GM19351 (cell line): Measurements from ENCODE around the gene MOB2.

Source experiments
- ATAC-seq: cut with Tn5 transposase; IDR thresholded peaks from one replicate; pipeline ENCODE4 v1.9.1; 2021; ENCODE audit warnings: mild to moderate bottlenecking, moderate library complexity; ENCODE audit not compliant: unreplicated experiment

The MOB2 gene

GRCh38 chr11:1486054-1486825 is at the start of gene MOB2:
Gene MOB2, minus strand, starts transcription at chr11:1486779. Its CDS starts 223 bp downstream, at chr11:1486556.
- no peak for ATAC-seq

DNA sequence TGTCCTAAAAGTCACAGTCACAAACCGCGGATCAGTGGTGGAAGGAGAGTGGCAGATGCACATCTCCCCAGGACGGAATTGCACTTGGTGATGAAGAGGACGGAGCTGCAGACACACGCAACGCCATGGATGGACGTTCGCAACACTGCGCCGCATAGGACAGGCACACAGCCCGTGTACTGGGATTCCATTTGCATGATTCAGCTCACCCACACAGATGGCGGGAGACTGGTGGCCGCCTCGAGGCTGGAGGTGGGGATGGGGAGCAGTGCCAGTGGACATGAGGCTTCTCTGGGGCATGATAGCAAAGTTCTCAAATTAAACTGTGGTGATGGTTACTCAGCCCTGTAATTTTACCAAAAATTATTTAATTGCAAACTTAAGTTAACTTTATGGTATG is 48.1 kb upstream of the MOB2 start:
- ATAC-seq: no peak

DNA sequence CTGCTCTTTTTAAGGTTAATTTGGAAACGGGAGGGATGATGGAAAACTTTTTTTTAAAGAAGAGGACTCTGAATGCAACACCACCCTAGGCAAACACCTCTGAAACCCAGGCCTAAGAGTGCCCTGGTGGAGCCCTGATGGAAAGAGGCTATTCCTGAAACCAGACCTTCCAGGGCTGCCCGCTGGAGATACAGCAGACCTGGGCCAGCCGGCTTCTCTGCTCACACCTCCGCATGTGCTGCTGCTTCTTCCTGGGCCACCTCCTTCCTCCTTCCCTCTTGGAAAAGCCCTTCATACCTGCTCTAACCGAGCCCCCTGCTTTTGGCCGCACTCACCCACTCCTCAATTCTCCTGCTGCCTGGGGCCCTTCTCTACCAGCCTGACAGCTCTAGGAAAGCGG is 47.6 kb upstream of the MOB2 start:
- no peak for ATAC-seq

DNA sequence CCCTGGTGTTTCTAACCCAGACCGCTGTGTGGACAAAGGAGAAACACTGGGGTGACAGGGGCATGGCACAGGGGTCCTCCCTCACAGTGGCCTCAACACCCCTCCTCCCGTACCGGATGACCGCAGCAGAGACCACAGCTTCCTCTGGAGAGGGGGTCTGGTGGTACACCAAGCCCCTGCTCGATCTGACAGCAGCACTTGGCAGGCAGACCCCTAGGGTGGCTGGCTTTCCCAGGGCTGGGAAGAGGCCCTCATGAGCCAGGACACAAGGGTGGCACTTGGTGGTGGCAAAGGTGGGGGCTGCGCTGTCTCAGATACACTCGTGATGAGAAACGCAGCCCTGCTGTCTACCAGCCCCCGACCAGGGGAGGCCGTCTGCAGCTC is 46.8 kb upstream of the MOB2 start:
- no peak for ATAC-seq

- no peak for ATAC-seq
Observed at GRCh38 chr11:1532606-1533341, 46.2 kb upstream of the MOB2 start.

DNA sequence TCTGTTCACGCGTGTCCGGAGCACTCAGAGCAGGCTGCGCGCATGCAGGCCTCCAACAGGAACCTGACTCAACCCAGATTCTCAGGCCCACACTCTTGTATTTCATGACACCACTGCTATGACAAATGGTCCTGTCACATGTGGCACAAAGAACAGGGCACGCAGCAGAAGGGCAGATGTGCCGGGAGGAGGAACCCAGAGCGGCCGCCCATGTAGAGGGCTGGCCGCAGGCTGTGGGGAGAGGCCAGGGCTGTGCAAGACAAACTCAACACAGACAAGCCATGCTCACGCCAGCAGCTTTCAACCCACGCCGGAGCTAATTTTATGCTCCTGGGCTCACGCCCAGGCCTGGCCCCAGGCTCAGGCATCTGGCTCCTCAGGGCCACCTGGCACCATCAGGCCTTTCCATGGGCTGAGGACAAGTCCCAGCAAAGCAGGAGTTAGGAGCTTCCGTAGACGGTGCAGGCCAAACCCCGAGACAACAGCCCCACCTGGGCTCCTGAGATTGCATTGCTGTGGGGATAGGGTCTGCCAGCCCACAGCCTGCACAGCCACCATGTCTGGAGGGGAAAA is 45.5 kb upstream of the MOB2 start:
- ATAC-seq: no peak

- ATAC-seq: no peak
Observed at GRCh38 chr11:1531449-1532013, 45.0 kb upstream of the MOB2 start.

DNA sequence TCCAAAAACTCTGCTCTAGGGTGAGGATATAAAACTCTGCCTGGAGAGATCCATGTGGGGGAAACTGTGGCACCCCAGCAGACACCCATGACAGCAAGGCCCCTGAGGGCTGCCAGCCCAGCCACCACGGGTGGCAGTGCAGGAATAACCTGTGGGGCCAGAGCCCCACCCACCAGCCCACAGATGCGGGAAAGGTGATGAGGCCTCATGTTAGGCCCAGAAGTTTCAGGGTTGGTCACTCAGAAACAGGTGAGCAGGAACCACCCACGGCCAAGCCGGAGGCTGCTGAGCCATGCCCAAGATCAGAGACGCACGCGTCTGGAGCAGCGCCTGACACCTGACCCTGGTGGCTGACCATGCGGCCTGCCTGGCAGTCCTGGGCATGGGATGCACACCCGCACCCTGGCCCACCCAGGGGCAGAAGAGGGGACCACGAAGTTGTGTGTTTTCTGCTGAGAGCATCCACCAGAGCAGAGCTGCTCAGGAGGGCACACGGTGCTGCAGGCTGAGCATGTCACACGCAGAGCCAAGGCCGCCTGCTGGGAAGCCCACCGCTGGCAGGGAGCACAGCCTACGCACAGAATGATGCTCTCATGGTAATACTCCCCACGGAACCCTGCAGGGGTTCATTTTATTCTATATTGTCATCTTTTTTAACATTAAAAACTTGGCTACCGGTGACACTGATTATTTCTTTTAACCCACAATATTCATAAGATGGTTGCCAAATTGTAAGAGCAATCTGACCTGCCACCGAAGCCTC is 44.3 kb upstream of the MOB2 start:
- ATAC-seq: no peak

GRCh38 chr11:1529774-1530173 is 43.2 kb upstream of the MOB2 start:
- no peak for ATAC-seq

DNA sequence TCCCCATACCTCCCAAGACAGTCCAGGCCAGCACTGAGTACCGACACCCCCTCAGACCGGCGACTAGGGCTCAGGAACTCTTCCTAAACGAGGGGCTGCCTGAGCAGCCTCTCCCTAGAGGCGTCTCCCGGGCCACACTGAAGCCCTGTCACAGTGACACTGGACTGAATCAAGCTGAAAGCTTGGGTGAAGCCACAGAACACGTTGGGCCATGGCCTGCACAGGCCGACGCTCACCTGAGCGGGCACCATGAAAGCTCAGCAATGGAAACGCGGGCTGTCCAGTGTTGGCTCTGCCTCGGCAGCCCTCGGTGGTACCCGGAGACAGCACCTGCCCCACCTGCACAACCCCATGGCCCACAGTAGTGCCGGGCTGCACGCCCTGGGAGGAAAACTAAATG is 42.7 kb upstream of the MOB2 start:
- no peak for ATAC-seq

- ATAC-seq: no peak
Observed at GRCh38 chr11:1528710-1529109, 42.1 kb upstream of the MOB2 start.

DNA sequence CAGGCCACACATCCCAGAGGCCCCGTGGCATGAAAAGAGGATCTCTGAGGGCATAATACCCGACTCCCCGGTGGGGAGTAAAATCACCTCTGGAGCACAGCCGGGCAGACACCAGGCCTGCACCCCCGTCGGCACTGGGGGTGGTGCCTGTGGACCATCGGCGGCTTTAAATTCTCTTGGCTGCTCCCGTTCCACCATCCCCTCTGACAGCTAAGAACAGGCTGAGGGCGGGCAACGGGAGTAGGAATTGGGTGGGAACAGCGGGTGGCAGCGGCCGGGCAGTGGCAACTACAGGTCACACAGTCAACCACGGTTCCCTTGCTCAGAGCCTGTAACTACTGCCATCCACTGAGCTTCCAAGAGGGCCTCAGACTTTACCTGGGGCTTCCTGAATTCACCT is 40.2 kb upstream of the MOB2 start:
- no peak for ATAC-seq

- ATAC-seq: no peak
Observed at GRCh38 chr11:1523779-1524178, 37.2 kb upstream of the MOB2 start.

- no peak for ATAC-seq
Observed at GRCh38 chr11:1523077-1523476, 36.5 kb upstream of the MOB2 start.

DNA sequence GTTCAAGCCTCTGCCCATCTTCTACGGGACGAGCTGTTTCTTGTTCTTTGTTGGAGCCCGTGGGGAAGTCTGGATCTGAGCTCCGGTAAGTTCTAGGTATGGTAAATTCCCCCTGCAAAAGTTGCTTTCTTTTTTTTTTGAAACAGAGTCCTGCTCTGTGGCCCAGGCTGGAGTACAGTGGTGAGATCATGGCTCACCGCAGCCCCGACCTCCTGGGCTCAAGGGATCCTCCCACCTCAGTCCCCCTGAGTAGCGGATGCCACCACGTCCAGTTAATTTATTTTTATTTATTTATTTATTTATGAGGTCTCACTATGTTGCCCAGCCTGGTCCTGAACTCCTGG is 35.5 kb upstream of the MOB2 start:
- no peak for ATAC-seq

DNA sequence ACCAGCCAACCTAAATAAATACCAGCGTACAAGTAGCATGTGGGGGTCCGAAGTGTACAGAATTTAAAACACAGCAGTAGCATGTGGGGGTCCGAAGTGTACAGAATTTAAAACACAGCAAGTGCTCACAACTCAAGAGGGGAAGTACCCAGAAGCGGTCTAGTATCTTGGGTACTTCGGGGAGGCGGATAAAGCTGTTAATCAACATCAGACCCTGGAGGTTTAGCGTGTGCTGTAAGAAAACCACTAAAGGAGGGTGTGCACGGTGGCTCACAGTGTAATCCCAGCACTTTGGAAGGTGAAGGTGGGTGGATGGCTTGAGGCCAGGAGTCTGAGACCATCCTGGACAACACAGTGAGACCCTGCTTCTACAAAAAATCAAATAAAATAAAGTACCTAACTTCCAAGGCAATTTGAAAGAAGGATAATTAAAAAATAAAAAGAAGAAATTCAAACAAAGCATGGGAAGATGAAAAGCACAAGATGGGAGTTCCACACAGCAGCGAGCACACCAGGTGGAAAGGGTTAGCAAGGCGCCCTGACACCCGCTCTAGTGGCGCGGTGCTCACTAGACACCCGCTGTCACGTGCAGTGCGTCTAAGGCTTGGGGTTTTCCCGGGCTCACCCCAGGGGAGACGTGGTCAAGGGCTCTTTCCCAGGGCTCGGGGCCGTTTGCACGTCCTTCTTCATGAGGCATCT is 35.0 kb upstream of the MOB2 start:
- peak; percentile 83 for ATAC-seq

DNA sequence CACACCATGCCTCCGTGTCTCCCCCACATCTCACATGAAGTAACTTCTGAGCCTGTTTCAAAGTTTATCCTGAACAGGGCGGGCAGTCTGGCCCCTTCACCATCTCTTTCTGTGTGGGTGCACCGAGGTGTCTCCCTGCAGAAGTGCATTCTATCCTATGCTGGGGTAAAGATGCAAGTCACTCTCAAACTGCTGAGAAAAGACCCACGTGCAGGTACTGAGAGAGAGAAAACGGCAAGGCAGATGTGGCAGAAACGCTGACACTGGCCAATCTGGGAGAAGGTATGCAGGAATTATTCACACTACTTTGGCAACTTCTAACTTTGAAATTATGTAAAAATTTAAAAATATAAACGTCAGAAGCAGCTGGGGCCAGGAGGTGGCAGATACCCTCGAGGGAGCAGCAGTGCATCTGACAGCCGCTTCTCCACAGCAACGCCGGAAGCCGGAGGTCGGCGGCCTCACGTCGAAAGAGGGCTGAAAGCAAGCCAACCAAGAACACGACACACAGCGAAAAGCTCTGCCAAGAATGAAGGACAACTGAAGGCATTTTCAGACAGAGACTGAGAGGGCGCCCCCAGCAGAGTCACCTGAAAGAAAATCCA is 34.2 kb upstream of the MOB2 start:
- no peak for ATAC-seq

- no peak for ATAC-seq
Observed at GRCh38 chr11:1520209-1520662, 33.7 kb upstream of the MOB2 start.

- no peak for ATAC-seq
Observed at GRCh38 chr11:1519028-1520010, 32.7 kb upstream of the MOB2 start.
